Activated T-cell treated with anti-CD3 and anti-CD28 coated beads for 24 hours (primary cell): ENCODE measurements around the gene OR2A42.
"Not testable (repeated sequence)": the region's sequence is repeated elsewhere in the genome, so short reads cannot be mapped to it uniquely, and the experiment has no call there.

Experiments used
- DNase-seq: peaks from one replicate; pipeline ENCODE4 v3.0.0-alpha.2; 2020; ENCODE audit warnings: low read depth

OR2A42 gene

DNA sequence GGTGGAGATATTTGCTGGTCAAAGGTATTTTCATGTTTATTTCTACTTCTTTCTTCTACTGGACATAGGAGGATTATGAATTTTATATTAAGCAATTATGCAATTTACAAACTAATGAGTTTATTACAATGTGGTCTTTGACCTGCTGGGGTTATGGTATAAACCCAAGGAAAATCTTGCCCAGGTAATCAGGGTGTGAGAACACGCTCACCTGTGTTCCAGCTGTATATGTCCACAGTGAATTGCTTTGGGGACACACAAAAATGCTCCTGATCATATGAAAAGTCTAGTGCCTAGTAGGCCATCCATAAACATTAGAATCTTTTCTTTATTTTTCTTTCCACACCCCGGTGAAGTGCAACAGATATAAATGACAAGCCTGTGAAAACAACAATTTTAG, at the start of gene OR2A42:
TSS of gene OR2A42 (minus strand) at position 241 of the 400 bp plus-strand sequence. CDS start 6,762 bp downstream, outside the sequence.
- DNase-seq: not testable (repeated sequence)

DNA sequence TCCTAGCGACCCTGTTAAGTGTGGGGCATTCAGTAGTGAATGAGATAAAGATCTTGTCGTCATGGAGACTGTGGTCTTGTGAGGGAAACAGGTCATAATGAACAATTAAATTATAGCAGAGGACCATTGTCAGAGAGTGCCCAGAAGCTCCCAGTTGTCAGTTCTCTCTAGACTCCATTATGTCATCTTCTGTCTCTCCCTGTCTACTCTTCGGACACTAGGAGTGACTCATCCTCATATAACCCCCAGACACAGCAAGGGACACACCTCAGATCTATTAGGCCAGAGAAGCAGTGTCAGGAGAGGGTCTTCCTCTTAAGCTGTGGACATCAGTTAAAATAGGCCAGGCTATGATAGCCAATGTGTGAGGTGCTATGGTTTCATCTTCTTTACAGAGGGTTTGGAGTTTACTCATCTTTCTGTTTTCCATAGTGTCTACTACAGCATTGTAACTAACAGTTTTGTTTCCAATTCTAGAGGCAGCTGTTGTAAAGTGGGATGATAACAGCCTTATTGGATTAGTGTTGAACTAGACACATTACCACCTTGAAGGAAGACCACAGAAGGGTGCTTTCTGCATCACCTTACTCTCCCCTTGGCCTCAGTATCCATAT, 47.9 kb upstream of the OR2A42 start:
- not testable (repeated sequence) for DNase-seq

GRCh38 chr7:144283716-144284115, 44.3 kb upstream of the OR2A42 start:
- not testable (repeated sequence) for DNase-seq

DNA sequence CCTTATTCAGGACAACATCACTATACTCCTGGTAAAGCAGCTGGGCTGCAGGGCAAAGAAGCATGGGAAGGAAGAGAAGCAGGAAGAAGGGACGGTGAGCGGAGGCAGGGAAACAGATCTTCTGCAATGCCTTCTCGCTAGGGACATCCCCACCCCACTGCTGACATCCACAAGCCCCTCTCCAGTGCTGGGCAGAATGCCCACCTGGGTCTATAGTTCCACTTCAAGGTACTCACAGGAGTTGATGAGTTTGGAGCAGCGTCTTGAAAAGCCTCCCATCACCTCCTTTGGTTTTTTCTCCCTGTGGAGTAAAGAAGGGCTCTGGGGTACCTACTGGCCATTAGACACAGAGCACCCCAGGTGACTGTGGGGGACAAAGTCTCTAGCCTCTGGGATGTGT, 43.1 kb upstream of the OR2A42 start:
- DNase-seq: not testable (repeated sequence)

DNA sequence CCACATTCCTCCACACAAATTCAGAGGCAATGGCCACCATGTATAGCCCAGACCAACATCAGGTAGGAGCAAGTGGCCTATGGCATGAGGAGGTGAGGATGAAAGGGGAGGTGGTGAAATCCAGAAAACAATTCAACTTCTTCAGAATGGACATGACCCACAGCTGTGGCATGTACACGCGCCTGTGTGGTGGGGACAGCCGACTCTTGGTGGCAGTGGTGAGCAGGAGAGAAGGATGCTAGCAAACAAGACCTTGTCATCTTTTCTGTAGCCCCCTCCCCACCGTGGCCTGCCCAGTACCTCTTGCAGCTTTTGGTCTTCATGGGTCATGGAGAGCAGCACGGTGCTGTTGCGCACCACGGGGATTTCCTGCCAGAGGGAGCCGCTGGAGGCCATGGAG, 42.6 kb upstream of the OR2A42 start:
- DNase-seq: not testable (repeated sequence)

GRCh38 chr7:144280010-144280409, 40.6 kb upstream of the OR2A42 start:
- not testable (repeated sequence) for DNase-seq

DNA sequence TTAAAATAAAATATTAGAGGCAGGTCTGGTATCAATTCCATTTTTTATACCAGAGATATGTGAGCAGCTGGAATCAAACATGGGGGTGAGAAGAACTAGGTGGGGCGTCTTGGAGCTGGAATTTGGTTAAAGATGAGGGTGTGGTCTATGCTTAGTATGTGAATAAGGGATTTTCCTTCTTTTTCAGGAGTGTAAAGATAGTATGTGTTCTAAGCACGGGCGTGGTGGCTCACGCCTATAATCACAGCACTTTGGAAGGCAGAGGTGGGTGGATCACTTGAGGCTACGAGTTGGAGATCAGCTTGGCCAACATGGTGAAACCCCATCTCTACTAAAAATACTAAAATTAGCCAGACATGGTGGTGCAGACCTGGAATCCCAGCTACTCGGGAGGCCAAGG, 35.9 kb upstream of the OR2A42 start:
- DNase-seq: not testable (repeated sequence)

DNA sequence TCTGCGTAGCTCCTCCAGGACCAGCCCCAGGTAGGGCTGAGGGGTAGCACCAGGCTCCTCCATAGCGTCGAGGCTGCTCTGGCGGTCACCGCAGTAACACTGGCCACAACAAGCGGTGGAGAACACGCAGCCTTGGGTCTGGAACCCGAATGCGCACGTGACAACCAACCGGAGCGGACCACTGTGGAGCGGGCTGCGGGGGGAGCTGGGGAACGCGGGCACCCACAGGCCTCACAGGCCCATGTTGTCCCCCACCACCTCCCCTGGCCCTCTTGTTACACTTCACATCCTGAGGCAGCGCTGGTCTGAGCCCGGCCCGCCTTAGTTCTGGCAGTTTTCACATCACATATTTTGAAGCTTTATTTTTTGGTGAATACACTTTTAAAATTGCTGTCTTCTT, 29.8 kb upstream of the OR2A42 start, which contains the start of gene CTAGE8:
TSS of gene CTAGE8 (minus strand) at position 101 of the 400 bp plus-strand sequence. CDS start at position 63, 38 bp downstream.
- not testable (repeated sequence) for DNase-seq

DNA sequence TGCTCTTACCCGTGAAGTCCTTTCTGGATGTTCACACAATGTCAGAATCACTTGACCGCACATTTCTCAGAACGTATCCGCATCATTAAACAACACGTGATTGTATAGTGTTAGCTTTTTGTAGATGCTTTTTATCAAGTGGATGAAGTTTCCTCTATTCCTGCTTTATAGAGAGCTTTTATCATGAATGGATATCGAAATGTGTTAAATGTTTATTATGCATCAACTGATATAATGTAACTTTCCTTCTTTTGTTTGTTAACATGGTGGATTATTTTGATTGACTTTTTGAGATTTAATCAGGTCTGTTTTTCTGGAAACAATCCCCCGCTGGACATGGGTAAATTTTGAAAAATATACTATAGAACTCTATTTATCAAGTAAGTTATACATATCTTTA, 25.3 kb upstream of the OR2A42 start, which contains the start of gene OR2A7:
TSS of gene OR2A7 (minus strand) at position 101 of the 400 bp plus-strand sequence. CDS start 5,164 bp downstream, outside the sequence.
- not testable (repeated sequence) for DNase-seq

GRCh38 chr7:144262128-144262527, 22.7 kb upstream of the OR2A42 start:
- not testable (repeated sequence) for DNase-seq

- DNase-seq: not testable (repeated sequence)
Observed at GRCh38 chr7:144259067-144259466, 19.7 kb upstream of the OR2A42 start.

DNA sequence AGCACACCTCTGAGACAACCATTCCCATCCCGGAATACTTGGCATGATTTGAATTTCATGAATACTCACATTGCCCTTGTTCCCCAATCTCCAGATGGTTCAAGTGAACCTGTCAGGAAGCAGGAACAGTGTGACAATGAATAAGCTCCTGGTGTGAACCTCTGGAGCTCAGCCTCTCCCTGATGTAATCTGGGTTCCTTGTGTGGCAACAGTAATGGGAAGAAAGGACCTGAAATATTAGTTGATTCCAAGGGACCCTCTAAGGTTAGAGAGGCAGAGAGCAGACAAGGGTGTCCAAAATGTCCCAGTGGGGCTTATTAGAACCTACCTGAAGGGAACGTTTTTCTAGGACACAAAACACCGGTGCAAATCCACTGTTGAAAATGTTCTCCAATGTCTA, 16.7 kb upstream of the OR2A42 start:
- DNase-seq: no peak

DNA sequence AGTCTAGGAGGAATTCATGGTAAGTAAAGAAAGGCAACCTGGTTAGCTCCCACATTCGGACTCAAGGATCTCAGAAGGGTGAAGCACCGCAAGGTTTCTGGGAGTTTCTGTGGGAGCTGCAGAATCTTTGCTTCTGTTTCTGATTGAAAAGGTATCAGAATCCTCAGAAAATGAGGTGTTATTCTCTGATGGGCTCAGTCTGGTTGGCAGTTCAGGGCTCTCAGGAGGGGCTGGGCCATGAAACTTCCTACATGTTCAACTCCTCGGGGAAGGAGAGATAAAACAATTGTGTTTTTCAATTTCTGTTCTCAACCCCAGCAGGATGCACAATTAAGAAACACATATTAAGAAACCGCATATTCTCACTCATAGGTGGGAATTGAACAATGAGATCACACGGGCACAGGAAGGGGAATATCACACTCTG, 16.1 kb upstream of the OR2A42 start:
- DNase-seq: no peak

GRCh38 chr7:144252307-144252706, 12.9 kb upstream of the OR2A42 start:
- not testable (repeated sequence) for DNase-seq

DNA sequence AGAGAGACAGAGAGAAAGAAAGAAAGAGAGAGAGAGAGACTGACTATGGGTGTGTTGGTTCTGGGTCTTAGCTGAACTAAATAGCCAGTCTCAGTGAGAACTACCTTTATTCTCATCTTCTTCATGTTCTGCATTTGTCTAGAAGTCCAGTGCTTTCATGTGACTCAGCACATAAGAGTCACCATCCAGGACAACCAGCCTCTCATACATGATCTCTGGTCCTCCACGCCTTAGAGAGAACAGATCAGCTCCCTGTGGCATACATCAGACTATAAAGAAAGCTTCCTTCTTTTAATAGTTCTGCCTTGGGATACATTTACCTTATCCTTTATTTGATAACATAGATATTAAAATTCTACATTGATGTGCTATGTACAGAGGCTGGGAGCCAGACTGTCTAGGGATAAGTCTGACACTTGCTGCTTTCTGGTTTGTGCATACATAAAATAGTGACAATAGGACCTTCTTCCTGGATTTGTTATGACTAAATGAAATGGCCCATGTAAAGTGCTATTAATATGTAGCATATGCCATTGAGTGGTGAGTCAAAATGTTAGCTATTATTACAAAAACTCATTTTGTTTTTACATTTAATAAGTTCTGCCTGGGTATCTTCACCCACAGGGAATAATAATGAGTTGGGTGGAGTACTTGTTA, 8.4 kb upstream of the OR2A42 start:
- DNase-seq: not testable (repeated sequence)

- not testable (repeated sequence) for DNase-seq
Observed at GRCh38 chr7:144246967-144247366, 7.6 kb upstream of the OR2A42 start.

DNA sequence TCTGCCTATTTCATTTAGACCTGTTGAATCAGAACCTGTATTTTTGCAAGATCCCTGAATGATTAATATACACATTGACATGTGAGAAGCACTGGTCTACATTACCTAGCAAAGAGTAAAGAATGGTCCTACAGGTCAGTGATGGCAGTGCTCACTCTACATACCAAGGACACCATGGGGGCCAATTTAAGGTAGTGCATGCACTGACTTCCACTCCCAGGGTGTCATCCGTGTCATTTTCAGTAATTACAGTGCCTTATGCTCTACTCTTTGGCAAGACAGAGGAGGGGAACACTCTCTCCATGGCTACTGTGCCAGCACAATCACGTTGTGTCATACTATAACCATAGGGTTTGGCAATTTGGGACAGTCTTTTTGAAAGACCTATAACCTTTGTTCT, 6.0 kb upstream of the OR2A42 start:
- DNase-seq: not testable (repeated sequence)

- not testable (repeated sequence) for DNase-seq
Observed at GRCh38 chr7:144238530-144239082, 799 bp downstream of the OR2A42 start.

DNA sequence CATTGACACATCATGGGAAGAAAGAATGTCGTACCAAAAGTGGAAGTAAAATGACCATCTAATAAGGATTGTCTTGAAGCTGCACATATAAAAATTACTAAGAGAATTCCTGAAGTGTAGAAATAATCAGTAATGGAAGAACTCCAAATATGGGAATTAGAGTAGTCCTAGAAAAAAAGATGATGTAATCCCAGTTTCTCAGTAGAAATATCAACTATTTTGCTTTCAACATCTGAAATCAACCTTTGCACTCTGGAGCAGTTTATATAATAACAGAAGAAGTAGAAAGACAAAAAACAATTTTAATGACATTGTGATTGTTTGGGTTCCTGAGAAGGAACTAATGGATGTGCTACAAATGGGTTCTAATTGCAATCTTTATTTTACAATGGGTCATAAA, 6.4 kb downstream of the OR2A42 start:
- not testable (repeated sequence) for DNase-seq

- DNase-seq: not testable (repeated sequence)
Observed at GRCh38 chr7:144231027-144231426, 8.4 kb downstream of the OR2A42 start.

GRCh38 chr7:144228810-144229209, 10.6 kb downstream of the OR2A42 start:
- DNase-seq: not testable (repeated sequence)

DNA sequence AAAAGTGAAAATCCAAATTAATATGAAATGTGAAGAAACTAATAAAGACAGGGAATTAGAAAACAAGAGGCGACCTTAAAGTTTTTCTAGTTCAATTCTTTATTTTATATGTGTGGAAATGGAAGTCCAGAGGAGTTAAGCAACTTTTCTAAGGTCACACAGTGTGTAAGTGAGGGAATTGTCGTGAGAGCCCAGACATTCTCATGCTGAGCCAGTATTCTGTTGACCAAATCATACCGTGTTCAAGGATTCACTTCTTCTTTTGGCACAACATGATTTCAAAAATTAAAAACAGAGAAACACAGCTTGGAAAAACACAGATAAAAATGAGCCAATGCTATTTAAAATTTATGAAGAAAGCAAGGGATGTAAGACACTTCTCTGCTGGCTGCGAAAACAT, 12.5 kb downstream of the OR2A42 start:
- not testable (repeated sequence) for DNase-seq

DNA sequence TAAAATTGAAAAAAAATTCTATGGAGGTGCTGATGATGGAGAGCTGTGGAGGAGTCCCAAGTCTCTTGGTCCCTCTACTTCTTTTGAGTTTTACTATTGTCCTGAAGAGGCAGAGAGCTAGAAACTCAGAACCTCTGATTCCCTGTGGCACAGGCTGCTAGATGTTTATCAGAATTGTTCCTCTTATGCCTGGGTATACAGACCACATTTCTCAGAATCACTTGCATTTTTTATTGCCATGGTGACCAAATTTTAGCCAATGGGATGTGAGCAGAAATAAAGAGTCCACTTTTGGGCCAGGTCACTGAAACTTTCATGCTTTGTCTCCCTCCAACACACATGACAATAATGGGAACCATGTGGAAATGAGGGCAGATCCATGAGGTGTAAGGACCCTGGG, 15.7 kb downstream of the OR2A42 start:
- DNase-seq: not testable (repeated sequence)
